NCI-H1417 treated with DMSO at 0.1 percent for 48 hours (cell line): ENCODE results near the gene HNRNPD.
A peak's percentile ranks its signal among the peaks of the same experiment; 100 is the strongest.
"Not testable (repeated sequence)": the region's sequence is repeated elsewhere in the genome, so short reads cannot be mapped to it uniquely, and the experiment has no call there.

Source experiments
- DNase-seq: peaks from one replicate; lab custom pipeline; 2025; lab: John Stamatoyannopoulos, UW

The HNRNPD gene, protein sequence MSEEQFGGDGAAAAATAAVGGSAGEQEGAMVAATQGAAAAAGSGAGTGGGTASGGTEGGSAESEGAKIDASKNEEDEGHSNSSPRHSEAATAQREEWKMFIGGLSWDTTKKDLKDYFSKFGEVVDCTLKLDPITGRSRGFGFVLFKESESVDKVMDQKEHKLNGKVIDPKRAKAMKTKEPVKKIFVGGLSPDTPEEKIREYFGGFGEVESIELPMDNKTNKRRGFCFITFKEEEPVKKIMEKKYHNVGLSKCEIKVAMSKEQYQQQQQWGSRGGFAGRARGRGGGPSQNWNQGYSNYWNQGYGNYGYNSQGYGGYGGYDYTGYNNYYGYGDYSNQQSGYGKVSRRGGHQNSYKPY

DNA sequence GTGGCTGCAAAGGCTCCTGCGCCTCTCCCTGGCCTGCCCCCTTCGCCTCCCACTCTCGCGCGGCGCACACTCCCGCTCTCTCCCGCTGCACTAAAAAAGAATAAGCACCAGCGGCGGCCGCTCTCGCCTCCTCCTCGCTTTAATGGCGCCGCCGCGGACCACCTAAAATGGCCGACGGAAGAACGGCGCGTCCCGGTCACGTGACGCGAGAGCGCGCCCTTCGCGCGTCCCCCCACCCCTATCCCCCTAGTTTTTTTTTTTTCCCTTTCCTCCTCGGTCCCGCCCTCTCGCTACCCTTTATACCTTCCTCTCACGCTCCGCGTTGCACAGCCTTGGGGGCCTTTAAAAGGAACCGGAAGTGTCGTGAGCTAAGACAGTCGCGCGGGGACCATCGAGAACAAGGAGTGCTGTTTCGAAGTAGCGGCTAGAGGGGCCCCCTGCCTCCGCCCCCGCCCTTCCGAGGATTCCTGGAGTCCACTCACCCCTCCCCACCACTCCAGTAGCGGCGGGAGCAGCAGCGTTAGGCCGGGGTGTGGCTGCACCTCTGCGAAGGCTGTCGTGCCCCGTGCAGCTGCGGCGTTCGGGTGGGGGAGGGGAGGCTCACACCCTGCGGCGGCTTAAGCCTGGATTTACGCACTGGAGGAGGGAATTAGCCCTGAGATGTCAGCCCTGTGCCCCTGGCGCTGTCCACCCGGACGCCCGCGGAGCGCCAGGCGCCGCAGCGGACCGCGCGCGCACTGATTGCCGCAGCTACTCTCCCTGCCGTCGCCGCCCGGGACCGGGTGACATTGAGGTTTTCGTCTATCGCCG is at the start of gene HNRNPD:
Gene HNRNPD (minus strand): TSS at position 176 of the 810 bp plus-strand sequence. CDS start 313 bp downstream, outside the sequence.
- DNase-seq, result peak; percentile 97

DNA sequence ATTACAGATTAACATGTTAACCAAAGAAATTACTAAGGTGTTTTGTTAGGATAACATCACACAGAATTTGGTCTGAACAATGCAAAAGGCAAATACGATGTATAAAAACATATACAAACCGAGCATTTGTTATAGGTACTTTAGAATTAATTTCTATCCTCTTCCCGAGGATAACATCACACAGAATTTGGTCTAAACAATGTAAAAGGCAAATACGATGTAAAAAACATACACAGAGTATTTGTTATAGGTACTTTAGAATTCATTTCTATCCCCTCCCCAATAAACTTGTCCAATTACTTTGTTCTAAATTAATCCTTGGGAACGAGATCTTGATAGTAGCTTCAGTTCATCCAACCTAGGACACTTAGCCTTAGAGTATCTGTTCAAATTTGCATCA is 48.8 kb upstream of the HNRNPD start:
- no peak for DNase-seq

DNA sequence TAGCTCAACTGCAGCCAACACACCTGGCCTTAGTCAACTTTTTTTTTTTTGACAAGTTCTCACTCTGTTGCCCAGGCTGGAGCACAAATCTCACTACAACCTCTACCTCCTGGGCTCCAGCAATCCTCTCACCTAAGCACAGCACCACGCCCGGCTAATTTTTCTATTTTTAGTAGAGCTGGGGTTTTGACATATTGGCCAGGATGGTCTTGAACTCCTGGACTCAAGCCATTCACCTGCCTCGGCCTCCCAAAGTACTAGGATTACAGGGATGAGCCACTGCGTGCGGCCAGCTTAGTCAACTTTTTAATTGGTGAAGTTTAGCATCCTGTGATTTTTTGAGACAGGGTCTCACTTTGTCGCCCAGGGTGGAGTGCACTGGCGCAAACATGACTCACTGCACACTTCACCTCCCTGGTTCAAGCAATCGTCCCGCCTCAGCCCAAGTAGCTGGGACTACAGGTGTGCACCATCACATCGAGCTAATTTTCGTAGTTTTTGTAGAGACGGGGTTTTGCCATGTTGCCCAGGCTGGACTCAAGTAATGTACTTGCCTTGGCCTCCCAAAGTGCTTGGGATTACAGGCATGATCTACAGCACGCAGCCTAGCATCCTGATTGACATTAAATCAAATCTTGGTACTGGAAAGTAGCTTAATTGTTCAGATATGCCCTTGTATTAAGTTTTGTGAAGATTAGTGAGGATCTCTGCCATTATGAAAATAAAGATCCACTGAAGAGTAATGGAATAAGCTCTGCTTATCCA is 48.2 kb upstream of the HNRNPD start:
- no peak for DNase-seq

DNA sequence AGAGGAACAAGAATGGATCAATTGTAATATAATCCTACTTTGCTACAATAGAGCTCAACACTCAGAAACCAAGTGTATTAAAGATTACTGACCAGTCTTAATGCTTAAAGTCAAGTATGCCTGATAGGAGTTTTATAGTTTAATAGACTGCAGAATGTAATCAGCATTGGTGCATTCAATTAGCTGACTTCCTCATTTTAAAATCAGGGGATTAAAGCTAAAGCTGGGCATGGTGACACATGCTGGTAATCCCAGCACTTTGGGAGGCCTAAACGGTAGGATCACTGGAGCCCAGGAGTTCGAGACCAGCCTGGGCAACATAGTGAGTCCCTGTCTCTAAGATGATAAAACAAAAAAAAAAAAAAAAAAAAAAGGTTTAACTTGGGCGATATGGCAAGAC is 45.7 kb upstream of the HNRNPD start:
- DNase-seq, result no peak

DNA sequence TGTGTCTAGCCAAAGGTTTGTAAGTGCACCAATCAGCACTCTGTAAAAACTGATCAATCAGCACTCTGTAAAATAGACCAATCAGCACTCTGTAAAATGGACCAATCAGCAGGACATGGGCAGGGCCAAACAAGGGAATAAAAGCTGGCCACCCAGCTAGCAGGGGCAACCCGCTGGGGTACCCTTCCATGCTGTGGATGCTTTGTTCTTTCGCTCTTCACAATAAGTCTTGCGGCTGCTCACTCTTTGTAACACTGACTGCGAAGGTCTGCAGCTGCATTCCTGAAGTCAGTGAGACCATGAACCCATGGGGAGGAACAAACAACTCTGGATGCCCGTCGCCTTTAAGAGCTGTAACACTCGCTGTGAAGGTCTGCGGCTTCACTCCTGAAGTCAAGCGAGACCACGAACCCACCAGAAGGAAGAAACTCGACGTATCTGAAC is 42.2 kb upstream of the HNRNPD start:
- DNase-seq, result no peak

DNA sequence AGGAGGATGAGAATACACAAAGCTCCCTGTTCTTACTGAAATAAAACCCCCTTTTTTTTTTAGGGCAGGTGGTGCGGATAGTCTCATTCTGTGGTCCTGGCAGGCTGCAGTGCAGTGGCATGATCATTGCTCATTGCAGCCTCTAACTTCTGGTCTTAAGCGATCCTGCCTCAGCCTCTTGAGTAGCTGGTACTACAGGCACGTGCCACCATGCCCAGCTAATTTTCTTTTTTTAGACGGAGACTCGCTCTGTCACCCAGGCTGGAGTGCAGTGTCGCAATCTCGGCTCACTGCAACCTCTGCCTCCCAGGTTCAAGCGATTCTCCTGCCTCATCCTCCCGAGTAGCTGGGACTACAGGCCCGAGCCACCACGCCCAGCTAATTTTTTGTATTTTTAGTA is 41.3 kb upstream of the HNRNPD start:
- DNase-seq, result not testable (repeated sequence)

DNA sequence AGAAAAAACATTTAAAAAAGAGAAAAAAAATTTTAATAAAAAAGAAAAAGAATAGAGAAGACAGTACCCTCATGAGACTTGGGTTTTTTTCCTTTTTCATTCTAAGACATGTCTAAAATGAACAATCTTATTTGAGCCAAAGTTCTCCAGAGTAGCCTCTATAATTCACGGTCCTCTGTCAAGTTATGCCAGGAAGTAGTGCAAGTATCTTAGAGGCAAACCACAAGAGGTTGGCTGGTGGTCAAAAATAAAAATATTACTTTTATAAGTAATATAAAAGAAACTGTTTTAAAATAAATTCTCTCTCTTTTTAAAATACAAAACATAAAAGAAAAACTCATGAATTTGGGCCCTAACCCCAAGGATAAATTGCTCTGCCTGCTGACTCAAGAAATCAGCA is 29.9 kb upstream of the HNRNPD start:
- no peak for DNase-seq

DNA sequence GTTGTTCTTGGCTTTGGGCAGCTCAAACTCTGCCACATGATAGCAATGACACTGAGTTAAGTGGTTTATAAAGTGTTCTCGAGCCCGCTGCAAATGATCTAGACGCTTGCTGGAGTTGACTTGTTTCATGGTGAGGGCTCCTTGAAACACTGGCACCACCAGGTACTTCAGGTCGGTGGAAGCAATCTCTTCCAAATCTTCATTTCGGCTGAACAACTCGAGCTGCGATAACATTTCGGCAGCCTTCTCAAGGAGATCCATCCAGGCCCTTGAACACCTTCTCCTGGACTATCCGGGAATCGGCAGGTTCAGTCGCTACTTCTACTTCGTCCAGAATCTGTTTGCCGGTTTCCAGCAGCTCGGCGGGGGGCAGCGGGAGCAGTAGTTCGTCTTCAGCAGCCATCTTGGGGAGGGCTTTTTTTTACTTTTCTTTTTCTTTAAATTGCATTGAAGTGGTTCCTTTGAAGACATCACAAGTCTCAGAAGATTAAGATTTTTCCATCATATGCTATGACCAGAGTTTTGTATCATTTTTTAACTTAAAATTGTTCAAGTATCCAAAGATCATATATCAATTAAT is 28.5 kb upstream of the HNRNPD start:
- no peak for DNase-seq

DNA sequence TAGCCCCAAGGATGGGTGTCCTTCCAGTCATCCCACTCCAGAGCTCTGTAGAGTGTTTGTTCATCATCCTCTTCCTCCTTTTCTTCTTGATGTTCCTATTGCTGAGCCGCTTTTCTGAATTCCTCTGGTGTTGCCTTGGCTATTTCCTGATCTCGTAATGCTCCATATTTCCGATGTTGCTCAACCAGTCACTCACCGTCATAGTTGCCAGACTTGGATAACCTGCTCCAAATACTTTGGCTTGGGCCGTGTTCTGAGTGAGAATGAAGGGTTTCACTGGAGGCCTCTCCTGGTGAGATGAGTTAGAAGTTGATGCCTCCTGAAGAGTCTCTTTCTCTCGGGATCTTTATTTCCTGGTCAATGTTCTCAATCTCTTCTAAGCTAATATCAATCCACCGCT is 27.8 kb upstream of the HNRNPD start:
- no peak for DNase-seq

DNA sequence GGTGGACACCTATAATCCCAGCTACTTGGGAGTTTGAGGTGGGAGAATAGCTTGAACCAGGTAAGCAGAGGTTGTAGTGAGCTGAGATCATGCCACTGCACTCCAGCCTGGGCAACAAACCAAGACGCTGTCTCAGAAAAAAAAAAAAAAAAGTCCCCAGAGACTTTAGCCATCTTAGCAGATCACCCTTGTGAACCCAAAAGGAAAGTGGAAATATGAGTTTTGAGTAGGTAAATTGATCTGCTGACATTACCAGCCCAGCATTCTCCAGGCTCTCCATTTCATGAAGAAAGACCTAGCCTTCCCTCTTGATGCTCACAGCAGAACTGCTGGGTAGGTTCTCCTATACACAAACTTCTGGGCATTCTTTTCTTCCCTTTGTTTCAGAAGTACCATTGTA is 24.5 kb upstream of the HNRNPD start:
- DNase-seq, result no peak

DNA sequence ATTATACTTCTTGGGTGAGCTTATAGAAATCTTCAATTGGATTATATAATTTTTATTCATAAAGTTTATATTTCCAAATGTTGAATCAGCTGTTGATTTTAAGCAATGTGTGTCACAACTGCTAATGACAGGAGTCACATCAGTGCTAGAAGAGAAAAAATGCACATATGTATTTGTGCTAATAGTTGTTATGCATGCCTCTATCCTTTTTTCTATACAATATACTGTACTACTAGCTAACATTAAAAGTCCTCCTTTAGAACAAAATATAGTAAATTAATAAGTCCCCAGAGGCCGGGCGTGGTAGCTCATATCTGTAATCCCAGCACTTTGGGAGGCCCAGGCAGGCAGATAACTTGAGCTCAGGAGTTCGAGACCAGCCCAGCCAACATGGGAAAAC is 23.7 kb upstream of the HNRNPD start:
- no peak for DNase-seq

DNA sequence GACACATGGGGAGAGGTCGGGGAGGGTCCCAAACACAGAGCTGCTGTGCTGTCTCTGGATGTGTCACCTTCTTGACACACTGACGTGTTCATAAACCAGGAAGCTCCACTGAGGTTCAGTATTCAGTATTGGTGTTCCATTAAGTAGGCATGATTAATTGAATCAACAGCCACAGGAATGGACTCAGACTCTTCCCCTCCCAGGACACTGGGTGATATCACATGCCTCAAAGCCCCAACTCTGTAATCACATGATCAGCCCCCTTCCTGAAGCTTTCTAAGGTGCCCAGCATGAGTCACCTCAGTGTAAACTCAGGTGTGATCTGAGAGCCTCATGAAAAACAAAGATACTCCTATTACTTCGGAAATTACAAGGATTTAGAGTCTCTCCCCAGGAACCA is 21.1 kb upstream of the HNRNPD start:
- no peak for DNase-seq

DNA sequence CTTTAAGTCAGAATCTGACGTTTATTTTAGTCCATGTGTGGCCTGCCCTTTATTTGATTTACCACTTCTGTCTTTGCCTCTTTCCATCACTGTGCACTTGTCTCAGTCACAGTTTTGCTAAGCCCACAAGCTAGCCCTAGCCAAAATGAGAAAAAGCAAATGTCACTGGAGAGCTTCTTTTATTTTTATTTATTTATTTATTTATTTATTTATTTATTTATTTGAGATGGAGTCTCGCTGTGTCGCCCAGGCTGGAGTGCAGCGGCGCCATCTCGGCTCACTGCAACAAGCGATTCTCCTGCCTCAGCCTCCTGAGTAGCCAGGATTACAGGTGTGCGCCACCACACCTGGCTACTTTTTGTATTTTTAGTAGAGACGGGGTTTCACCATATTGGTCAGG is 16.3 kb upstream of the HNRNPD start:
- not testable (repeated sequence) for DNase-seq

DNA sequence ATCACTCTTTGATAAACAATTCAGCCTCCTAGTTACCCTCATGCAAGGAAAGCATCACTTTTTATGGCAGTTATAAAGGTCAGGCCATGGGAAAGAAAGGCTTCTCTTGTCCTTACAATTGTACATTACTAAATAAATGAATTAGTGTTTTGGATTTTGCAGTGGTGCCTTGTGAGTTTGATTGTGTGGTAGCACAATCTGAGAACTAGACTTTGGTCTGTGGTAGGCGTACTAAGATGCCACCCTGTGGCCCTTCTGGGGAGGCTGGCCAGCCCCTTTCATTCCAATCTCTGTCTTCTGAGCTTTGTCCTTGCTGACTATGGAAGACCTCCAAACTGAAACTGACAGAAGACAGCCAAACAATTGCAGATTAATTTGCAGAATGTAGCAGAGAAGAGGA is 14.6 kb upstream of the HNRNPD start:
- no peak for DNase-seq

DNA sequence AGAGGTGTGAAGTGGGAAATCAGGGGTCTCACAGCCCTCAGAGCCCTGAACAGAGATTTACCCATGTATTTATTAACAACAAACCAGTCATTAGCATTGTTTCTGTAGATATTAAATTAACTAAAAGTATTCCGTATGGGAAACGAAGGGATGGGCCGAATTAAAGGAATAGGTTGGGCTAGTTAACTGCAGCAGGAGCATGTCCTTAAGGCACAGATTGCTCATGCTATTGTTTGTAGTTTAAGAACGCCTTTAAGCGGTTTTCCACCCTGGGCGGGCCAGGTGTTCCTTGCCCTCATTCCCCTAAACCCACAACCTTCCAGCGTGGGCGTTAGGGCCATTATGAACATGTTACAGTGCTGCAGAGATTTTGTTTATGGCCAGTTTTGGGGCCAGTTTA is 12.5 kb upstream of the HNRNPD start:
- DNase-seq, result not testable (repeated sequence)

DNA sequence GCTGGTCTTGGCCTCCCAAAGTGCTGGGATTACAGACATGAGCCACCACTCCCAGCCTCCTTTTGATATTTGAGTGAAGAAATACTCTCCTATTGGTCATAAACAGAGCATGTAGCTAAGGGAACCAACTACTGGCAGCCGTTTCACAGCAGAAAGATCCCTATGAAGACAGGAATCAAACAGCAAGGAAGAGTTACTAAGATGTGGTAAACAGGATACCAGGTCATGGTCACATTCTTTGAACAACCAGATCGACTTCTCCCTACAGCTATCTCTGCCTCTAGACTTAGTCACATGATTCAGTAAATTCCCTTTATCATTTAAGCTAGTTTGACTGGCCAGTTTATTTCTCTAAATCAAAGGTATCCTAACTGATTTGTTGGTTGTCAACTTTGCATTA is 9.0 kb upstream of the HNRNPD start:
- DNase-seq, result no peak

DNA sequence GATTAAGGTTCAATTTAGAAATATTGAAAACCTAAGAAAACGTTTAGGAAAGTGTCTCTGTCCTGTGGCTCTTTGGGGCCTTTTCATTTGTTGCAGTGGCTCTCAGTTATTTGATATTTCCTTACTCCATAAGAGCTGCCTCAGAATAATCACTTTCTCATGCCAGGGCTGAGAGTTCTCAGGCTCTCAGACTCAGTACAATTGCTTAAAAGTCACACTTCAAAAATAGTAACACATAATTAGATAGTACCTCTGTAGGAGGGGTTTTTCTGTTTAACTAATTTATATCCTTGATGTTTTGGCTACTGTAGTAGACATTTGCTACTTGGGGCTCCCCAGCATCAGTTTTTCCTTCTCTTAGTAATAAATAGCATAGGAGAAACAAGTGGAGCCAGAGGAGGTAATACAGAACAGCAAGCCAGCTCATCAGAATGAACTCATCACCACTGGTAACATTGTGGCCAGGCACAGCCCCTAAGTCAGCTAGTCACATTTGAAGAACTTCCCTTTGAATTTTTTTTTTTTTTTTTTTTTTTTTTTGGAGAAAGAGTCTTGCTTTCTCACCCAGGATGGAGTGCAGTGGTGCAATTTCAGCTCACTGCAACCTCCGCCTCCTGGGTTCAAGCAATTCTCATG is 8.0 kb upstream of the HNRNPD start:
- DNase-seq, result no peak

DNA sequence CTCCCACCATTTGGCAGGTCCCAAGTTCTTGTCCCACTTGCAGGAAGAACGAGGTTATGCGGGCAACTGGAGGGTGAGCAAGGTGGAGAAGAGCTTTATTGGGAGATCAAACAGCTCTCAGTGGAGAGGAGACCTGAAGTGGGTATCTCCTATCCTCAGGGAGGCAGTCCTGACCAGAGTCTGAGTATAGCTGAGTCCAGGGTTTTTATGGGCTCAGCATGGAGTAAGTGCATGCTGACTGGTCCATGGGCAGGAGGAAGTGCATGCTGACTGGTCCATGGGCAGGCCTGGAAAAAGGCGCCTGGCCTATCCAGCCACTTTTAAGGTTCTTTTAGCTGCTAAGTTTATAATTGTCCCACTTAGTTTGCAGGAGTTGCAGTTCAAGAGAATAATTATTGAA is 7.4 kb upstream of the HNRNPD start:
- DNase-seq, result no peak

DNA sequence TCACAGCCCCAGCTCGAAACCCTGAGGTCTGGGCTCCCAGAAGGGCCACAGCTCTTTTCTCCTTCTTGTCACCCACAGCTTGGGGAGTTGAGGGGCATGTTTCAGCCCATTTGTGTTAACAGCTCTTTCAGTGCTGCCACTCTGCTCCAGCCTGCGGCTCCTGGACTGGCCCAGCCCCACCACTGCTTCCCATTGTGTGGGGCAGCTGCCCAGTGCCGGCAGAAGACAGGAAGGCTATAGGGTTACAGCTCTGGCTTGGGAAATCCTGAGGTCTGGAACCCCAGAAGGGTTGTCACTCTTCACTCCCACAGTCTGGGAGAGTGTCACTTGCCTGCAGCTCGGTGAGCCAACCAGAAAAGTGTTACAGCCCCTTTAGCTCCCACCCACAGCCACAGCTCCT is 7.0 kb upstream of the HNRNPD start:
- no peak for DNase-seq

DNA sequence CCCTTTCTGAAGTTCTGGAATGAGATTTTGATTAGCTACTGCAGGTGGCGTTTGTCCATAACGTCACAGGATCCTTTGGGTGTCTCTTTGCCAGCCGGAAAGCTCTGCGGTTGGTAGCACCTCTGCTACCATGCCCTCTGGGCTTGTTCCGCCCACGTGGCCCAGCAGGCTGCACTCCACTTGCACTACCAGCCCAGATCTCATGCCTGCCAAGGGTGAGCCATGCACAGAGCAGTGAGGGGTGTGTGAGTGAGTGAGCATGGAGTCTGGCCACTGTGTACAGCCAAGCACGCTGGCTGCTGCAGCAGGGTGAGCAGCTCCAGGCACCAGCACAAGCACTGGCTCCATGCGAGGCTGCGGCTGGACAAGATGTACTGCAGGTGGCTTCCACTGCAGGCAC is 6.6 kb upstream of the HNRNPD start:
- DNase-seq, result no peak

DNA sequence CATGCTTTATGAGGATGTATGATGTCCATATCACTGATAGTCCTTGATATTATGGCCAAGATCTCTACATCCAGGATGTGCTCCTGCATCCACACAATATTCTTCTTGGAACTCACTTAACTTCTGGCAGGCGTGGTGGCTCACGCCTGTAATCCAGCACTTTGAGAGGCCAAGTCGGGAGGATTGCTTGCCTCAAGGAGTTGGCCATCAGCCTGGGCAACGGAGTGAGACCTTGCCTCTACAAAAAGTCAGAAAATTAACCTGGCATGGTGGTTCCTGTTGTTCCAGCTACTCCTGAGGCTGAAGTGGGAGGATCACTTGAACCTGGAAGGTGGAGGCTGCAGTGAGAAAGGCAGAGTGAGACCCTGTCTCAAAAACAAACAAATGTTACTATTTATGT is 2.3 kb upstream of the HNRNPD start:
- no peak for DNase-seq

DNA sequence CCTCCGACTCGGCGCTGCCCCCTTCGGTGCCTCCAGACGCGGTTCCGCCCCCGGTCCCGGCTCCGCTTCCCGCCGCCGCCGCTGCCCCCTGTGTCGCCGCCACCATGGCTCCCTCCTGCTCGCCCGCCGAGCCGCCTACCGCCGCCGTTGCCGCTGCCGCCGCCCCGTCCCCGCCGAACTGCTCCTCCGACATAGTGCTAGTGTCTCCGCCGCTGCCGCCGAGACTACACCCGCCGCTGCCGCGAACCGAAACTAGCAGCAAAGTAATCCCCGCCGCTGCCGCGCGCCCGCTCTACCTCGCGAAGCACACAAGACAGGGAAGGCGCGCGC is 340 bp downstream of the HNRNPD start:
- DNase-seq, result no peak
